Bronchial epithelial cell (primary cell): ENCODE measurements around the gene ZIC1. TPM values are rescaled to one million over a fixed set of nuclear protein-coding genes. Genes with fewer than 3 reads are reported as not detected.
A peak's percentile ranks its signal among the peaks of the same experiment; 100 is the strongest.

ENCODE experiments used
- DNase-seq: peaks from one replicate; pipeline ENCODE4 v3.0.0-alpha.2; 2010; ENCODE audit warnings: low read depth
- FAIRE-seq: peaks from 2 replicates; lab custom pipeline; 2011; peaks lifted over from hg19 to GRCh38; lab: Jason Lieb, UNC
- H3K27me3 ChIP-seq: 2 replicates; pipeline ENCODE4 v1.5.1; 2011; ENCODE audit warnings: low read length; ENCODE audit not compliant: control insufficient read depth, insufficient read depth
- H3K36me3 ChIP-seq: 2 replicates; pipeline ENCODE4 v1.5.1; 2011; ENCODE audit warnings: low read length; ENCODE audit not compliant: control insufficient read depth, insufficient read depth
- H3K4me3 ChIP-seq: 2 replicates; pipeline ENCODE4 v1.5.1; 2011; ENCODE audit warnings: mild to moderate bottlenecking, low read depth, low read length, control low read depth
- total RNA-seq: library from RNA; depleted of rRNA; stranded (reverse); fragments of >200 nt; gene quantifications from 2 replicates; pipeline ENCODE4 v1.2.1, GENCODE V29; 2014
- TF ChIP-seq, protein P1 (sequence below): IDR thresholded peaks from 2 replicates; pipeline ENCODE4 v1.5.1; 2011; ENCODE audit warnings: mild to moderate bottlenecking, moderate library complexity, low read length, control low read depth, inconsistent platforms; ENCODE audit not compliant: insufficient read depth, severe bottlenecking

Gene ZIC1
- not detected in 2 replicates for total RNA-seq

DNA sequence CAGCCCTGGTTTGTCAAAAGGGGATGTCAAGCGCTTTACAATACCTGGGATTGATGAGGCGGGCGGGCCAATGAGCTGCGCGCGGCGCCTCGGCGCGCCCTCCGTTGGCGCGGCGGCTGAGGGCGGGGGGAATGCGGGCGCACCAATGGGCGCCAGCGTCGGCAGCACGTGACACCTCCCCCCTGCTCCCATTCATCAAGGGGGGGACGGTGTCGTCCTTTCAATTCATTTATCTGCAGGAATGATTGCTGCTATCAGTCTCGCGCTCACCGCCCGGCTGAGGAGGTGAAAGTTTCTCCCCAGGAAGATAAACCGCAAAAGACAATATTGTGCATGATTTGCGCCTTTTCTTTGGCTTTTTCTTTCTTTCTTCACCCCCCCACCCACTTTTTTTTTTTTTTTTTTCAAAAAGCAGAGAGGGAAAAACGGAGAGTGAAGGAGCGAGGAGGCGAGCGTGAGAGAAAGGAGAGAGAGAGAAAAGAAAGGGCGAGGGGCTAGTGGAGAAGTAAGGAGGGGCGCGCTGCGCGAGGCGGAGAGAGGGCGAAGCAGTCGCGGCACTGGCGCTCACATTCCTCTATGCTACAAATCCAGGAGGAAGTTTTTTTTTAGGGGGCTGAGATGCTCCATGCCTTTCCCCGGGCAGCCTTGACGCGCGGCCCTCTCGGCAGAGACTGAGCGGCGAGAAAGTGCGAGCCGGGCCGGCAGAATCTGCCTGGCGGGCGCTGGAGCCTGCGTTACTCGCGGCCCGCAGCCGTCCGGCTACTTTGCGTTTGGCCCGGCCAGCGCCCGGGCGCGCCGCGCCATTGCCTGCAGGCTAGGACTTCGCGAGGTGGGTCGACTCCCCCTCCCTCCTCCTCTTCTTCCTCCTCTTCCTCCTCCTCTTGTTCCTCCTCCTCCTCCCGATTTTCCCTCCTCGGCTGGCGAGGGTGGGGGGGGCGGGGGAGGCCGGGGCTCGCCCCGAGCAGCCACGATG lies at the start of gene ZIC1:
Gene ZIC1 (plus strand): TSS at position 223 of the 973 bp plus-strand sequence. CDS start 748 bp downstream, at position 971.
- no peak within 1 kb of the TSS for H3K4me3 ChIP-seq
- no peaks in the 10 kb centered on the region for H3K36me3 ChIP-seq
- TF ChIP-seq, protein P1, sequence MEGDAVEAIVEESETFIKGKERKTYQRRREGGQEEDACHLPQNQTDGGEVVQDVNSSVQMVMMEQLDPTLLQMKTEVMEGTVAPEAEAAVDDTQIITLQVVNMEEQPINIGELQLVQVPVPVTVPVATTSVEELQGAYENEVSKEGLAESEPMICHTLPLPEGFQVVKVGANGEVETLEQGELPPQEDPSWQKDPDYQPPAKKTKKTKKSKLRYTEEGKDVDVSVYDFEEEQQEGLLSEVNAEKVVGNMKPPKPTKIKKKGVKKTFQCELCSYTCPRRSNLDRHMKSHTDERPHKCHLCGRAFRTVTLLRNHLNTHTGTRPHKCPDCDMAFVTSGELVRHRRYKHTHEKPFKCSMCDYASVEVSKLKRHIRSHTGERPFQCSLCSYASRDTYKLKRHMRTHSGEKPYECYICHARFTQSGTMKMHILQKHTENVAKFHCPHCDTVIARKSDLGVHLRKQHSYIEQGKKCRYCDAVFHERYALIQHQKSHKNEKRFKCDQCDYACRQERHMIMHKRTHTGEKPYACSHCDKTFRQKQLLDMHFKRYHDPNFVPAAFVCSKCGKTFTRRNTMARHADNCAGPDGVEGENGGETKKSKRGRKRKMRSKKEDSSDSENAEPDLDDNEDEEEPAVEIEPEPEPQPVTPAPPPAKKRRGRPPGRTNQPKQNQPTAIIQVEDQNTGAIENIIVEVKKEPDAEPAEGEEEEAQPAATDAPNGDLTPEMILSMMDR: no peak
- no peak for DNase-seq
- H3K27me3 ChIP-seq: peaks cover 79% of the 10 kb centered on the region
- FAIRE-seq: no peak

DNA sequence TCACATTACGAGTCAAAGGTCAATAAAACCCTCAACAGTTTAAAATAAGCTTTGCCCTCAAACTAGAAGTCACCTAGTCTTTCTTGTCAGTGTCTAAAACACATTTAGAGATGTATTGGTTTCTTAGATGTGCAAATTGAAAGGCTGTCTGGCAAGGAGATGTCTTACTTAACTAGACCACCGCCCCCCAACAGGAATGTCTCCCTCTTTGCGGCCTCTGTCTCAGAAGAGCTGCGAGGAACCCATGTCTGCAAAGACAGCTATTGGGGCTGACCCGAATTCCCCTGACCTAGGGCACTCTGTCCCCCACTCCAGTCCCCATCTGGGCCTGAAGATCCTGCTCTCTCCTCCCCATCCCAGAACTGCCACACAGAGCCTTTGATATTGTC lies 49.1 kb upstream of the ZIC1 start:
- FAIRE-seq (no peak), DNase-seq (no peak)
- TF ChIP-seq, protein P1: no peak
- Histone ChIP-seq H3K27me3 (peaks cover 51% of the 10 kb centered on the region), H3K36me3 (no peaks in the 10 kb centered on the region), H3K4me3 (no peak overlapping the region)

DNA sequence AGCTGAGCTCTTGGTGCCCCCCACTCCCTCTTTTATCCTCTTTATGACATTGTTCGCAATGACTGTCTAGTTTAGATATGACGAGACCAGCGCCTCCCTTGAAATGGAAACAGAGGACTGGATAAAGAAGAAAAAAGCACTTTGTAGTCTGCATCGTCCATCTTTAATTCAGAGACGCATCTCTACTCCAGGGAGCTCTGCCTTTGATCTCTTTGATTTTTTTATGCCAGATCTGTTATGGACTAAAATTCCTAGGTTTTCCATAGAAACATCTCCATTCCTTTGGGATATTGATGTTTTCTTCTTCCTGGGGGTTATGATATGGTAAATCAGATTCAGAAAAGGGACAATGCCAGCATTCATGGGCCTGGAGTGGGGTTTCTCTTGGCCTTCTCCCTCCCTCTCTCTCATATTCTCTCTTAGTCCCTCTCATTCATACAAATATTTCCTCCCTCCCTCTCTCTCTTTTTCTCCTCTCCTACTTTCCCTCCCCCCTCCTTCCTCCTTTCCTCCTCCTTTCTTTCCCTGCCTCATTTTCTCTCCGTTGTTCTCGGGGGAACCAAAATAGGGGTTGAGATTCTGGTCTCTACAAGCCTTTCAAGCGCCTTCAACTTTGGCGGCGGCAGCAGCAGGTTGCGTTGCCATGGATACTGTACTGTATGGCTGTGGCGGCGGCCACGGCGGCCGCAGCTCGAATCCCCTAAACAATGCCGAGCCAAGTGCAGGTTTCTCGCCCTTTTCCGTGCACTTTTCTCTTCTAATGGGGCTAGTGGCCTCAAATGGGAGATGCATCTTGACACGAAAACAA lies 48.3 kb upstream of the ZIC1 start:
- DNase-seq: no peak
- Histone ChIP-seq H3K36me3 (no peaks in the 10 kb centered on the region), H3K27me3 (peaks cover 46% of the 10 kb centered on the region), H3K4me3 (no peak overlapping the region)
- TF ChIP-seq, protein P1: no peak
- no peak for FAIRE-seq

DNA sequence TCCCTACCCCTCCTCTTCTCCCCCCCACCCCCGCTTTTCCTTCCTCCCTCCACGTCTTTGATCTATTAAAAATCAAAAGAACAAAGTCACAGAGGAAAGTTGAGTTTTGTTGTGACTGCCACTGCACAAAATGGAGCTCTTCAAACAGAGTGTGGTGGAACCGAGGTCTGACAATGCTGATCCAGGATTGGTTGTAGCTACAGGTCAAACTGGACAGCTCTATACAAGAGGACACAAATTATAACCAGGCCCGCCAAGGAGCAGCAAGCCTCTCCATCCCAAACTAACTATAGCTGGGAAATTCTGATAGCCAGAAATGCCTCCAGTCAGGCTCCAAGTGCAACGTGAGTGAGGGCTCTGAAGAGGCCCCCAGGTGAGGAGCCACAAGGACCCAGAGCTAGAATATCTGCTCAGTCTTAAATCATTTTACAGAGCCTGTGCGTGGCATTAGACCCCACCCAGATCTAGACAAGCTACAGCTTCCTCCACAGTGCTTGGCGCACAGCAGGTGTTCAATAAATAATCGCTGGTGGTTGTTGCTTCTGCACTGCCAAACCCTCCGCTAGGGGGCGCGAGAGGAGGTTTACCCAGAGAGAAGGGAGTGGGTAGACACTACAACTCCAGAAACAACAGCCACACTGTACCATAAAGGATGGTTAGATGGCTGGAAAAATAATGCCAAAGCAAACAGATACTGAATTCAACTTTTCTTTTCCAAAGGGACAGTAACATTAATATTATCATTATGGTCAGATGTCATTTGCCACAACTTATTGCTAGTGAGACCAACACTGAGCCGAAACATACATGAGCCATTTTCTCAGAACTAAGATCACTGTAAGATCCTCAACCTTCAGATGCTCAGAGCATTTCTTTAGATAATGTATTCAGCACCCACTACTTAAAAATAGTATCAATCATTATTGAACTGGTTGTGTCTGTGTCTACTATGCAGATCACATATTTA lies 47.4 kb upstream of the ZIC1 start:
- TF ChIP-seq, protein P1: peak; percentile 40
- H3K36me3 ChIP-seq: no peaks in the 10 kb centered on the region
- DNase-seq: peak; percentile 1
- no peak for FAIRE-seq
- no peak overlapping the region for H3K4me3 ChIP-seq
- H3K27me3 ChIP-seq: peaks cover 38% of the 10 kb centered on the region

DNA sequence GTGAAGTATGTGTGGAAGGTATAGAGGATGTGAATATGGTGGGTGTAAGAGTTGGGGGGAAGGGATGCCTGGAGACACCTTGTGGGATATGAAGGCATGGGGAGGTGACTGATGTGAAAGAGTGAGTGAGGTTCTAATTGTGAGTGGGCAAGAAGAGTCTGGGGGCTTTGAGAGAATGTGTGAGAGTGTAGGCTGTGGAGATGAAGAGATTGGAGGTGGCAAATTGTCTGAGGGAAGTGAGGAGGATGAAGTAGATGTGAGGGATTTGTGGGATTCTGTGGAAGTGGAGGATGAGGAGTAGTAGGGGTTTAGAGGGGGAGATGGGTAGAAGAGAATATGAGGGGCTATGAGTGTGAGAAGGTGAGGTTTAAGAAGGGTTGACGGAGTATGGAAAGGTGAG lies 44.4 kb upstream of the ZIC1 start:
- H3K36me3 ChIP-seq: no peaks in the 10 kb centered on the region
- no peak for FAIRE-seq

More for the DNA sequence above, 44.4 kb upstream of the ZIC1 start:
- no peak overlapping the region for H3K4me3 ChIP-seq
- DNase-seq: no peak
- peaks cover 20% of the 10 kb centered on the region for H3K27me3 ChIP-seq
- TF ChIP-seq, protein P1: no peak
